ENCODE results near the gene CX3CL1.

The CX3CL1 gene

DNA sequence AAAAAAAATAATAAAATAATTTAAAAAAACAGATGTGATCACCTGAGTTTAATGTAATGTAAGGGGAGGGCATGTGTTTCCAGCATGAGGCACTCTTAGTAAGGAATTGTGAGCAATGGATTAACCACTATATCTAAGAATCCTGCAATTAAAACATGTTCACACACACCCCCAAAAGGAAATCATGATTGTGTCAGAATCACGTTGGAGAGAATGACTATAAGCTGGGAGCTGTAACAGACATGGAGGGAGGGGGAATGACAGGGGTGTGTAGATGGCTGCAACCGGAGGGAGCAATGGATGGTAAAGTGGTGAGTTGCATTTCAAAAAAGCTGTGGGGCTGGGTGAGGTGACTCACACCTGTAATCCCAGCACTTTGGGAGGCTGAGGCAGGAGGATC lies 27.3 kb upstream of the CX3CL1 start:
- no peak for DNase-seq
- Histone ChIP-seq H3K27me3 (peaks cover 0 to 3% of the 10 kb centered on the region in 2 donors), H3K36me3 (no peaks in the 10 kb centered on the region), H3K27ac (no peak overlapping the region), H3K4me3 (no peak overlapping the region), H3K4me1 (no peaks in the 10 kb centered on the region), H3K9me3 (no peaks in the 10 kb centered on the region)
- TF ChIP-seq, protein P1, sequence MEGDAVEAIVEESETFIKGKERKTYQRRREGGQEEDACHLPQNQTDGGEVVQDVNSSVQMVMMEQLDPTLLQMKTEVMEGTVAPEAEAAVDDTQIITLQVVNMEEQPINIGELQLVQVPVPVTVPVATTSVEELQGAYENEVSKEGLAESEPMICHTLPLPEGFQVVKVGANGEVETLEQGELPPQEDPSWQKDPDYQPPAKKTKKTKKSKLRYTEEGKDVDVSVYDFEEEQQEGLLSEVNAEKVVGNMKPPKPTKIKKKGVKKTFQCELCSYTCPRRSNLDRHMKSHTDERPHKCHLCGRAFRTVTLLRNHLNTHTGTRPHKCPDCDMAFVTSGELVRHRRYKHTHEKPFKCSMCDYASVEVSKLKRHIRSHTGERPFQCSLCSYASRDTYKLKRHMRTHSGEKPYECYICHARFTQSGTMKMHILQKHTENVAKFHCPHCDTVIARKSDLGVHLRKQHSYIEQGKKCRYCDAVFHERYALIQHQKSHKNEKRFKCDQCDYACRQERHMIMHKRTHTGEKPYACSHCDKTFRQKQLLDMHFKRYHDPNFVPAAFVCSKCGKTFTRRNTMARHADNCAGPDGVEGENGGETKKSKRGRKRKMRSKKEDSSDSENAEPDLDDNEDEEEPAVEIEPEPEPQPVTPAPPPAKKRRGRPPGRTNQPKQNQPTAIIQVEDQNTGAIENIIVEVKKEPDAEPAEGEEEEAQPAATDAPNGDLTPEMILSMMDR (IDR thresholded peaks at IDR 0.05) = no peak
- intact Hi-C loops (cut with DNase I; ENCODE audit: low total_unique reads) = no loop called here

DNA sequence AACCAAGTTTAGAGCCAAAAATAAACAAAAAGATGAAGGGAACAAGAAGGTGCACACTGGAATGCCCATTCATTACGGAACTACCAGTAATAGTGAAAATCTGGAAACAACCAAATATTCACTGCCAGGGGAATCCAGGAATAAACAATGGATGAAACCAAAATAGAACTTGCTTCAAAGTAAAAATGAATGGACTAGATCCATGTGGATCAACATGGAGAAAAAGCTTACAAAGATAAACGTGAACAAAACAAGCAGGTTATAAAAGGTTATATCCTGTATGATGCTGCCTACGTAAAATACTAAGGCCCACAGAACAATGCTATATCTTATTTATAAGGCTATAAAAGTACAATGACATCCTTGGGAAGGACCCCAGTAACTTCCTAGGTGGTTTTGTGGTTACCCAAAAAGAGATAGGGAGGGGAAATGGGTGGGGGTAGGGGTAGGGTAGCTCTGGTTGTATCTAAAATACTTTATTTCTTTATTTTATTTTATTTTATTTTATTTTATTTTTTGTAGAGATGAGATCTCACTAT lies 26.6 kb upstream of the CX3CL1 start:
- Histone ChIP-seq H3K4me3 (no peak overlapping the region), H3K36me3 (no peaks in the 10 kb centered on the region), H3K9me3 (no peaks in the 10 kb centered on the region), H3K27ac (no peak overlapping the region), H3K27me3 (peaks cover 0 to 3% of the 10 kb centered on the region in 2 donors), H3K4me1 (no peaks in the 10 kb centered on the region)
- DNase-seq = no peak
- intact Hi-C loops (cut with DNase I; ENCODE audit: low total_unique reads) = no loop called here
- TF ChIP-seq, protein P1 (IDR thresholded peaks at IDR 0.05) = no peak

DNA sequence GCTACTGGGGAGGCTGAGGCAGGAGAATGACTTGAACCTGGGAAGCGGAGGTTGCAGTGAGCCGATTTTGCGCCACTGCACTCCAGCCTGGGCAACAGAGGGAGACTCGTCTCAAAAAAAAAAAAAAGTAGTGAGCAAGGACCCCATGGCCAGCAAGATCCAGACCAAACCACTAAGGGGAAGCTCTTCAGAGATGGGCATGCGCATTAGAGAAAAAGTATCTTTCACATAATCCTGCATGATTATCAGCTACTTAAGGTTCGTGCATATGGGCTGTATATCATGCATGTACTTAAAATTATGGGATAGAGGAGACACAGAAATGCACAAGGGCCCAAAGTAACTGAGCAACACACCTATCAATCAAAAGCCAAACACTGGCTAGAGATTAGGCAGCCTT lies 24.4 kb upstream of the CX3CL1 start:
- TF ChIP-seq, protein P1 (IDR thresholded peaks at IDR 0.05) = no peak
- Histone ChIP-seq H3K9me3 (no peaks in the 10 kb centered on the region), H3K27me3 (peaks cover 0 to 3% of the 10 kb centered on the region in 2 donors), H3K36me3 (no peaks in the 10 kb centered on the region), H3K4me1 (no peaks in the 10 kb centered on the region), H3K27ac (no peak overlapping the region), H3K4me3 (no peak overlapping the region)
- no peak for DNase-seq
- intact Hi-C loops (cut with DNase I; ENCODE audit: low total_unique reads) = no loop called here

DNA sequence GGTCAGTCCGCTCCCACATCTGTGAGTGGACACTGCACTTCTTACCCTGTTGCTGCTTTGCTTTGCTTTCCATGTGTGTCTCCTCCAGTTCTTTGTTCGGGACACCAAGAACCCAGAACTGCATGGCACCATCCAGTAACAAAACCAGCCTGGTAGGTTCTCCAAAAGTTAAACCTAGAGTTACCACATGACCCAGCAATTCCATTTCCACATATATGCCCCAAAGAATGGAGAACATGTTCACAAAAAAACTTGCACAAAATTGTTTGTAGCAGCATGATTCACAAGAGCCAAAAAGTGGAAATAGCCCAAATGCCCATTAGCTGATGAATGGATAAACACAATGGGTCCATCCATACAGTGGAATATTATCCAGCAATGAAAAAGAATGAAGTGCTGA lies 24.0 kb upstream of the CX3CL1 start:
- DNase-seq = no peak
- Histone ChIP-seq H3K27me3 (peaks cover 0 to 3% of the 10 kb centered on the region in 2 donors), H3K4me3 (no peak overlapping the region), H3K9me3 (no peaks in the 10 kb centered on the region), H3K36me3 (no peaks in the 10 kb centered on the region), H3K4me1 (no peaks in the 10 kb centered on the region), H3K27ac (no peak overlapping the region)
- TF ChIP-seq, protein P1 (IDR thresholded peaks at IDR 0.05) = no peak
- intact Hi-C loops (cut with DNase I; ENCODE audit: low total_unique reads) = no loop called here

DNA sequence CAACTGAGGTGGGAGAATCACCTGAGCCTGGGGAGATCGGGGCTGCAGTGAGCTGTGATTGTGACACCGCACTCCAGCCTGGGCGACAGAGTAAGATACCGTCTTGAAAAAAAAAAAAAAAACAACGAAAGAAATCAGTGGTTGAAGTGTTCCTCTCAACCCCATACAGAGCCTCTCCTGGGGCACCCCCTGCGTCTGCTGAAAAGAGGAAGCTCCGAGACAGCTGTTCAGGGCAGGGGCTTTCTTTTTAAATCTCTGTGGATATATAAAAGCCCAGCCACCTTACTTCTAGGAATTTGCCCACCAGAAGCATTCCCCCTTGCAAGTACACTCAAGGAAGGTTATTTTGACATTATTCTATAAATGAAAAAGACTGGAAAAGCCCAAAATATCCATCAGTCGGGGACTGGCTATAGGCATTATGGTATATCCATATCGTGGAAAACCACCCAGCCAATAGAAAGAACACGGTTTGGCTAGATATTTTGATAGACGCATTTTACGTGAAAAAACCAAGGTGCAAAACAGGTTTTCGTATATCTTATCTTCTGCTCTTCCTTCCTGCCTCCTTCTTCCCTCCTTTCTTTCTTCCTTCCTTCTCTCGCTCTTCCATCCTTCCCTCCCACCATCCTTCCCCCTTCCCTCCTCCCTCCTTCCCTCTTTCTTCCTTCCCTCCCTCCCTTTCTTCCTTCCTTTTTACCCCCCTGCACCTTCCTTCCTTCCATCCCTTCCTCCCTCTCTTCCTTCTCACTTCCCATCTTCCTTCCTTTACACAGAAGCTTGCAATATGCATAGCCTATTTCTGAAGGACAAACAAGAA lies 22.9 kb upstream of the CX3CL1 start:
- no peak overlapping the region for H3K27ac ChIP-seq
- H3K36me3 ChIP-seq = no peaks in the 10 kb centered on the region
- peaks cover 0 to 3% of the 10 kb centered on the region in 2 donors for H3K27me3 ChIP-seq
- TF ChIP-seq, protein P1 (IDR thresholded peaks at IDR 0.05) = no peak
- no peaks in the 10 kb centered on the region for H3K4me1 ChIP-seq
- intact Hi-C loops (cut with DNase I; ENCODE audit: low total_unique reads) = no loop called here
- no peak for DNase-seq
- no peaks in the 10 kb centered on the region for H3K9me3 ChIP-seq
- no peak overlapping the region for H3K4me3 ChIP-seq

Measured in tibial artery (tissue), 4 donors.